Neural cell (in vitro differentiated cells): Measurements from ENCODE around the gene YTHDF2.

ENCODE experiments used
- CTCF ChIP-seq: fragments of 450-650 bp; IDR thresholded peaks from 2 replicates; pipeline ENCODE4 v1.5.1; 2014; ENCODE audit warnings: antibody characterized with exemption, mild to moderate bottlenecking, moderate library complexity; ENCODE audit not compliant: poor library complexity, severe bottlenecking
- EP300 ChIP-seq: fragments of 450-650 bp; conservative IDR thresholded peaks from 2 replicates; pipeline ENCODE4 v1.6.1; 2014; ENCODE audit warnings: antibody characterized with exemption, mild to moderate bottlenecking, moderate library complexity; ENCODE audit not compliant: poor library complexity, severe bottlenecking
- EZH2 ChIP-seq: fragments of 200-600, 300-800 bp; shearing (Covaris generic), sonication (generic); IDR thresholded peaks from 2 replicates; pipeline ENCODE4 v1.6.1; 2014; ENCODE audit warnings: antibody characterized with exemption, low read length, borderline replicate concordance, mild to moderate bottlenecking; ENCODE audit not compliant: insufficient read depth, poor library complexity, severe bottlenecking
- MXI1 ChIP-seq: fragments of 450-650 bp; conservative IDR thresholded peaks from 2 replicates; pipeline ENCODE4 v1.6.1; 2014; ENCODE audit warnings: antibody characterized with exemption, mild to moderate bottlenecking; ENCODE audit not compliant: poor library complexity, severe bottlenecking
- POLR2AphosphoS5 ChIP-seq: IDR thresholded peaks from 2 replicates; pipeline ENCODE4 v1.6.1; 2012
- RAD21 ChIP-seq: fragments of 450-650 bp; conservative IDR thresholded peaks from 2 replicates; pipeline ENCODE4 v1.6.1; 2014; ENCODE audit warnings: antibody characterized with exemption, mild to moderate bottlenecking, moderate library complexity
- REST ChIP-seq: IDR thresholded peaks from 2 replicates; pipeline ENCODE4 v1.6.1; 2012; ENCODE audit warnings: borderline replicate concordance
- SMC3 ChIP-seq: fragments of 450-650 bp; conservative IDR thresholded peaks from 2 replicates; pipeline ENCODE4 v1.6.1; 2014; ENCODE audit warnings: antibody characterized with exemption, mild to moderate bottlenecking, moderate library complexity; ENCODE audit not compliant: poor library complexity
- TAF1 ChIP-seq: IDR thresholded peaks from 2 replicates; pipeline ENCODE4 v1.6.1; 2012; ENCODE audit warnings: low read depth

- no peak for TF ChIP-seq CTCF
- TF ChIP-seq EZH2, result no peak
- no peak for TF ChIP-seq REST
- no peak for TF ChIP-seq POLR2AphosphoS5
- no peak for TF ChIP-seq EP300
- no peak for TF ChIP-seq MXI1
- TF ChIP-seq TAF1, result no peak
- no peak for TF ChIP-seq SMC3
- no peak for TF ChIP-seq RAD21
Measured at GRCh38 chr1:28789816-28790215, 53.1 kb downstream of the YTHDF2 start.
